ENCODE measurements around the gene DGCR8. TPM values are rescaled to one million over a fixed set of nuclear protein-coding genes. Genes with fewer than 3 reads are reported as not detected.
"Not testable (repeated sequence)": the region's sequence is repeated elsewhere in the genome, so short reads cannot be mapped to it uniquely, and the experiment has no call there.

Gene DGCR8
- polyA plus RNA-seq, 1 donor = 36.5 TPM

DNA sequence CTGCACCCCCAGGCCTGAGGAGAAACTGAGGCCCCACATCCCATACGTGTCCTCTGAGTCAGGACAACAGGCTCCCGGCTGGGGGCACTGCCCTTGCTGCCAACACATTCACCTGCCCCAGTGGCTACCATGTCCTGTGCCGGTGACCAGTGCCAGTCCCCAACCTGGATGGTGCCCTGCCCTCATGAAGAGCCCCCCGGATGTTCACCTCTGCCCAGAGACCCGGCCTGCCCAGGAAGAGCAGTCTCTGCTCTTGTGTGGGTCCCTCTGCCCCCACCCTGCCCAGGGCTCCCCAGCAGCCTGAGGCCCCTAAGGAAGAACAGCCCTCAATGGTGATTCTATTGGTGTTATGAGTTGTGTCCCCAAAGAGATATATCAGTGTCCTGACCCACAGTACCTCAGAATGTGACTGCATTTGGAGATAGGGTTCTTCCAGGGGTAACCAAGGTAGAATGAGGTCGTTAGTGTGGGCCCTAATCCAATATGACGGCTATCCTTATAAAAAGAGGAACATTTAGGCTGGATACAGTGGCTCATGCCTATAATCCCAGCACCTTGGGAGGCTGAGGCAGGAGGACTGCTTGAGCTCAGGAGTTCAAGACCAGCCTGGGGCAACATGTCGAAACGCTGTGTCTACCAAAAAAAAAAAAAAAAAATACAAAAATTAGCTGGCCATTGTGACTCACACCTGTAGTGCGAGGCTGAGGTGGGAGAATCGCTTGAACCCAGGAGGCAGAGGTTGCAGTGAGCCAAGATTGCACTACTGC lies 13.2 kb upstream of the DGCR8 start:
- H3K4me1 ChIP-seq (ENCODE audit: control insufficient read depth, insufficient read depth, low read length) = no peaks in the 10 kb centered on the region
- H3K27ac ChIP-seq (ENCODE audit: low read length) = no peak overlapping the region
- WGBS (ENCODE audit: insufficient coverage, low lambda C conversion rate) = no CpG with 5 or more reads among the region's 11 CpGs
- H3K4me3 ChIP-seq (ENCODE audit: low read length) = no peak overlapping the region
- no peak for DNase-seq
- H3K9me3 ChIP-seq (ENCODE audit: control insufficient read depth, low read depth, low read length) = no peaks in the 10 kb centered on the region
- no peaks in the 10 kb centered on the region for H3K27me3 ChIP-seq (ENCODE audit: control insufficient read depth, insufficient read depth, low read length)
- peaks cover 24% of the 10 kb centered on the region for H3K36me3 ChIP-seq (ENCODE audit: control insufficient read depth, insufficient read depth, low read length)

GRCh38 chr22:20067384-20067682 lies 12.7 kb upstream of the DGCR8 start:
- not testable (repeated sequence) for H3K4me1 ChIP-seq (ENCODE audit: control insufficient read depth, insufficient read depth, low read length); H3K4me3 ChIP-seq (ENCODE audit: low read length); H3K9me3 ChIP-seq (ENCODE audit: control insufficient read depth, low read depth, low read length); H3K27ac ChIP-seq (ENCODE audit: low read length); DNase-seq; H3K27me3 ChIP-seq (ENCODE audit: control insufficient read depth, insufficient read depth, low read length)
- 100% methylated on average over 2 of the region's 3 CpGs for WGBS (ENCODE audit: insufficient coverage, low lambda C conversion rate)
- peaks cover 19% of the 10 kb centered on the region for H3K36me3 ChIP-seq (ENCODE audit: control insufficient read depth, insufficient read depth, low read length)

GRCh38 chr22:20068640-20069039 lies 11.4 kb upstream of the DGCR8 start:
- H3K4me3 ChIP-seq (ENCODE audit: low read length) = no peak overlapping the region
- H3K4me1 ChIP-seq (ENCODE audit: control insufficient read depth, insufficient read depth, low read length) = no peaks in the 10 kb centered on the region
- H3K9me3 ChIP-seq (ENCODE audit: control insufficient read depth, low read depth, low read length) = no peaks in the 10 kb centered on the region
- no peak overlapping the region for H3K27ac ChIP-seq (ENCODE audit: low read length)
- no peak for DNase-seq
- peaks cover 8% of the 10 kb centered on the region for H3K36me3 ChIP-seq (ENCODE audit: control insufficient read depth, insufficient read depth, low read length)
- H3K27me3 ChIP-seq (ENCODE audit: control insufficient read depth, insufficient read depth, low read length) = no peaks in the 10 kb centered on the region
- WGBS (ENCODE audit: insufficient coverage, low lambda C conversion rate) = no CpG with 5 or more reads among the region's 7 CpGs

DNA sequence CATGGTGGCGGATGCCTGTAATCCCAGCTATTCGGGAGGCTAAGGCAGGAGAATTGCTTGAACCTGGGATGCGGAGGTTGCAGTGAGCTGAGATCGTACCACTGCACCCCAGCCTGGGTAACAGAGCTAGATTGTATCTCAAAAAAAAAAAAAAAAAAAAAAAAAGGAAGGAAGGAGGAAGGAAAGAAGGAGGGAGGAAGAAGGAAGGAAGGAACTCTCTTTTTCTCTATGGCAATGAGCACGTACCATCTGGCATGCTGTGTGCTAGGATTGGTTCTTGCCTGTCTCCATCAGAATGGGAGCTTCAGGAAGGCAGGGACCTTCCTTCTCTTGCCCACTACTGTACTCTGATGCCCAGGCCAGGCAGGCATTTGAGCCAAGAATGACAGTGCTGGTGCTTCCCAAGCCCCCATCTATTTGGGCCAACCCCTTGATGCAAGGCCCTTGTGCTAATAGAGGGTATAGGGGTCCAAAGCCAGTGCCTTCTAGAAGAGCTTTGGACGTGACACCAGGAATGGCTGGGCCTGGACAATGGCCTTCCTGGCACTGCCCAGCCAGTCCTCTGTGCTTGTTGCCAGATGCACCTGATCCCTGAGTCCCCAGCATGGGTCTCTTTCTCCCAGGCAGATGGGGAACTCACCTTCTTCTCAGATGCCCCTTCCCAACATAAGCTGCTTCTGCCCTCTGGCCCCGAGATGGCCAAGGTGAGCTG lies 10.6 kb upstream of the DGCR8 start:
- Histone ChIP-seq H3K9me3 (ENCODE audit: control insufficient read depth, low read depth, low read length) (no peaks in the 10 kb centered on the region), H3K27ac (ENCODE audit: low read length) (no peak overlapping the region), H3K27me3 (ENCODE audit: control insufficient read depth, insufficient read depth, low read length) (no peaks in the 10 kb centered on the region), H3K4me1 (ENCODE audit: control insufficient read depth, insufficient read depth, low read length) (no peaks in the 10 kb centered on the region), H3K36me3 (ENCODE audit: control insufficient read depth, insufficient read depth, low read length) (peaks cover 4% of the 10 kb centered on the region), H3K4me3 (ENCODE audit: low read length) (no peak overlapping the region)
- DNase-seq = no peak
- no CpG with 5 or more reads among the region's 7 CpGs for WGBS (ENCODE audit: insufficient coverage, low lambda C conversion rate)

DNA sequence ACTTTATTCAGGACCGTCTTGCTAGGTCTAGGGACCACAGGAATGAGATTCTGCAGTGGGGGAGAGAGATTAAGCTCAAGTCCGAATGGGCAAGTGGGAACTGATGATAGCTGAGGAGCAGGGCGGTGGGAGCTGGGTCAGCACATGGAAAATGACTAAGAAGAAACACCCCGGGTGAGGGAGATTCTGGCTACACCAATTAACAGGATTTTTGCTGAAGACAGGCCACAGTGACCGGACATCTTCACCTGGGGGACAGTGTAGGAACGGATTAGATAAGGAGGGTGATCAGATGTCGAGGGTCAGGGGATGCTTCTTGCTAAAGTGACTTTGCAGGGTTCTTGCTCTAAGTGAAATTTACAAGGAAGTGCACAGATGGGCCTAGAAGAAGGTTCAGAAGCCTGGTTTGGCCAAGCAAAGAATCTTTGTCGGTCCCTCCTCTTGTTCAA lies 8.5 kb upstream of the DGCR8 start:
- Histone ChIP-seq H3K36me3 (ENCODE audit: control insufficient read depth, insufficient read depth, low read length) (no peaks in the 10 kb centered on the region), H3K27ac (ENCODE audit: low read length) (no peak overlapping the region), H3K4me3 (ENCODE audit: low read length) (no peak overlapping the region), H3K4me1 (ENCODE audit: control insufficient read depth, insufficient read depth, low read length) (no peaks in the 10 kb centered on the region), H3K27me3 (ENCODE audit: control insufficient read depth, insufficient read depth, low read length) (no peaks in the 10 kb centered on the region), H3K9me3 (ENCODE audit: control insufficient read depth, low read depth, low read length) (no peaks in the 10 kb centered on the region)
- WGBS (ENCODE audit: insufficient coverage, low lambda C conversion rate) = 85% methylated on average over 5 of the region's 8 CpGs
- DNase-seq = no peak

GRCh38 chr22:20076627-20077172 lies 3.3 kb upstream of the DGCR8 start:
- Histone ChIP-seq H3K4me3 (ENCODE audit: low read length) (no peak overlapping the region), H3K4me1 (ENCODE audit: control insufficient read depth, insufficient read depth, low read length) (peaks cover 15% of the 10 kb centered on the region), H3K9me3 (ENCODE audit: control insufficient read depth, low read depth, low read length) (no peaks in the 10 kb centered on the region), H3K27me3 (ENCODE audit: control insufficient read depth, insufficient read depth, low read length) (no peaks in the 10 kb centered on the region), H3K36me3 (ENCODE audit: control insufficient read depth, insufficient read depth, low read length) (no peaks in the 10 kb centered on the region), H3K27ac (ENCODE audit: low read length) (no peak overlapping the region)
- WGBS (ENCODE audit: insufficient coverage, low lambda C conversion rate) = 70% methylated on average over 2 of the region's 6 CpGs
- no peak for DNase-seq

GRCh38 chr22:20080445-20080775 lies 369 bp downstream of the DGCR8 start:
- no CpG with 5 or more reads among the region's 34 CpGs for WGBS (ENCODE audit: insufficient coverage, low lambda C conversion rate)
- Histone ChIP-seq H3K36me3 (ENCODE audit: control insufficient read depth, insufficient read depth, low read length) (peaks cover 4% of the 10 kb centered on the region), H3K4me3 (ENCODE audit: low read length) (peak overlapping the region; percentile 79), H3K27me3 (ENCODE audit: control insufficient read depth, insufficient read depth, low read length) (no peaks in the 10 kb centered on the region), H3K27ac (ENCODE audit: low read length) (peak overlapping the region; percentile 90), H3K4me1 (ENCODE audit: control insufficient read depth, insufficient read depth, low read length) (peaks cover 25% of the 10 kb centered on the region), H3K9me3 (ENCODE audit: control insufficient read depth, low read depth, low read length) (no peaks in the 10 kb centered on the region)
- peak in 1 of 2 donors; percentile 35 for DNase-seq

GRCh38 chr22:20080776-20081654 lies 974 bp downstream of the DGCR8 start:
- H3K27me3 ChIP-seq (ENCODE audit: control insufficient read depth, insufficient read depth, low read length) = no peaks in the 10 kb centered on the region
- peaks cover 10% of the 10 kb centered on the region for H3K36me3 ChIP-seq (ENCODE audit: control insufficient read depth, insufficient read depth, low read length)
- H3K27ac ChIP-seq (ENCODE audit: low read length) = peak overlapping the region; percentile 90
- peaks cover 4% of the 10 kb centered on the region for H3K9me3 ChIP-seq (ENCODE audit: control insufficient read depth, low read depth, low read length)
- DNase-seq = peak; percentile 19 to 57
- H3K4me1 ChIP-seq (ENCODE audit: control insufficient read depth, insufficient read depth, low read length) = peaks cover 25% of the 10 kb centered on the region
- peak overlapping the region; percentile 79 for H3K4me3 ChIP-seq (ENCODE audit: low read length)
- WGBS (ENCODE audit: insufficient coverage, low lambda C conversion rate) = no CpG with 5 or more reads among the region's 27 CpGs

DNA sequence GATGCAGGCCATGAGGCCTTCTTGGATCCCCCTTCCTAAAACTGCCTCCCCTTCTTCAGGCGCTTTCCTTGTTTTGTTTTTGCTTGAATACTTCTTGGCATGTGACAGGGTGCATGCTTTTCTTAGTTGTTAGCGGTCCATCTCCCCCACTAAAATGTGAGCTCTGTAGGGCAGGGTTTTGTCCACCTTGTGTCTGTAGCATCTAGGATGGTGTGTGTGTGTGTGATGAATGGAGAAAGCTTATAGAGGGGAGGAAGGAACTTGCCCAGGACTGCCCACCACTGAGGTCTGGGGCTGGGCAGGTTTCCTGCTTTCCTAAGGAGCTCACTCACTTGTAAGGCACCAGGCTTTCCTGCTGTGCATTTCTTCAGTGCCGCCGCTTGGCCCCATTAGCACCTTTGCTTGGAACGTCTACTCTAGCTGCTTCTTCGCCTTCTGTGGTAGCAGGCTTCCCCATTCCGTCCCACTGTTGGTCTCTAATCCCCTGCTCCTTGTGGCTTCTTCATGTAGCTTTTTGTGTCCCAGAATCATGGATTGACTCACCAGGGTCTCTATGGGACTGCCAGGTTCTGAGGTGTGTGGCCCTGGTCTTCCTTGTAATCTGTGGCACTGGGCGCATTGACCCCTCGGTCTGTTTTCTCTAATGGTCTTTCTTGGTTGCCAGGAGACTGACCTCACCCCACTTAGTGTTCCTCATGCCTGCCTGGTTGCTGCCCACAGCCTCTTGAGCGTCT lies 3.3 kb downstream of the DGCR8 start:
- Histone ChIP-seq H3K9me3 (ENCODE audit: control insufficient read depth, low read depth, low read length) (peaks cover 5% of the 10 kb centered on the region), H3K27me3 (ENCODE audit: control insufficient read depth, insufficient read depth, low read length) (no peaks in the 10 kb centered on the region), H3K4me1 (ENCODE audit: control insufficient read depth, insufficient read depth, low read length) (peaks cover 25% of the 10 kb centered on the region), H3K4me3 (ENCODE audit: low read length) (no peak overlapping the region), H3K36me3 (ENCODE audit: control insufficient read depth, insufficient read depth, low read length) (peaks cover 33% of the 10 kb centered on the region), H3K27ac (ENCODE audit: low read length) (no peak overlapping the region)
- WGBS (ENCODE audit: insufficient coverage, low lambda C conversion rate) = no CpG with 5 or more reads among the region's 10 CpGs
- no peak for DNase-seq

Data from large intestine (tissue), 3 donors.